ENCODE data around the gene GIPC2. TPM values are rescaled to one million over a fixed set of nuclear protein-coding genes. Genes with fewer than 3 reads are reported as not detected.

The GIPC2 gene
- polyA plus RNA-seq, 1 donor (not counting 4 experiments of a cell fraction or from before 2014, with no cell fraction given), result 0.28 TPM

DNA sequence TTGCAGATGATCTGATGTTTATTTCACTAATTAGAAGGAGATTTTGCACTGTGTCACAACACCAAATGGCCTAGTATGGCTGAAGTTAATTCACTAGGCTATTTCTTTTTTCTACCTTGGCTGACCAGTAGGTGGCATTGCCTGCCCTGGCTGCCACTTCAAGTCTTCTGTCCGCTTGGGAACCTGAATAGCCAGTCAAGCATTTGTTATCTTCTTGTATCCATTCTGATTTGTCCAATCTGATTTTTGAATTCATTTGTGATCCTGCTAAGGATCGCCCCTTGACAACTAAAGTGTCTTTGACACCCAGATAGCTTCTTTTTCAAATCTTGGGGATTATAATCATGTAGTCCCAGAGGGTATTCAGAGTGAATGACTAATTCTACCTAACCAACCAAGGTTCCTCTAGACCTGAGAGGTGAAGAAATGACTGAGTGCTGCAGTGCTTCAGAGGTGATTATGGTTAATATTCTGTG, 99.4 kb downstream of the GIPC2 start:
- Histone ChIP-seq H3K4me2 (ENCODE audit: control insufficient read depth, extremely low read depth, insufficient read depth, low read depth, low read length) (no peak overlapping the region), H3K4me3 (ENCODE audit: control insufficient read depth in 2 of 3, extremely low read depth in 1 of 3, insufficient read depth in 2 of 3, low read depth in 1 of 3, low read length in 3 of 3) (no peak overlapping the region), H3K9me1 (ENCODE audit: control insufficient read depth, extremely low read depth, insufficient read depth, low read length) (no peaks in the 10 kb centered on the region), H3K36me3 (ENCODE audit: control insufficient read depth in 2 of 2, extremely low read depth in 1 of 2, insufficient read depth in 2 of 2, low read length in 2 of 2) (no peaks in the 10 kb centered on the region), H3K4me1 (ENCODE audit: control insufficient read depth, extremely low read depth, insufficient read depth, low read length) (no peaks in the 10 kb centered on the region), H3K9me3 (ENCODE audit: control insufficient read depth, low read depth, low read length) (no peaks in the 10 kb centered on the region), H2AFZ (ENCODE audit: control insufficient read depth, low read length) (no peak overlapping the region), H3K79me2 (ENCODE audit: control insufficient read depth, insufficient read depth, low read length) (no peaks in the 10 kb centered on the region), H4K20me1 (ENCODE audit: control insufficient read depth, extremely low read depth, insufficient read depth, low read length) (no peaks in the 10 kb centered on the region), H3K9ac (ENCODE audit: control insufficient read depth, extremely low read depth, insufficient read depth, low read length) (no peak overlapping the region), H3K27me3 (ENCODE audit: control insufficient read depth, extremely low read depth, insufficient read depth, low read length) (no peaks in the 10 kb centered on the region), H3K27ac (ENCODE audit: control insufficient read depth, insufficient read depth, low read length) (no peak overlapping the region)
- DNase-seq (ENCODE audit: low read depth, low spot score) (no peak), FAIRE-seq (peak; percentile 81)
- dilution Hi-C loops (cut with MboI; ENCODE audit: extremely low pct_ligation_motif_present, low sequenced_read_pairs), result no loop called here
- TF ChIP-seq EZH2 (IDR thresholded peaks at IDR 0.05; ENCODE audit: low read length), result no peak
- TF ChIP-seq, protein P1, sequence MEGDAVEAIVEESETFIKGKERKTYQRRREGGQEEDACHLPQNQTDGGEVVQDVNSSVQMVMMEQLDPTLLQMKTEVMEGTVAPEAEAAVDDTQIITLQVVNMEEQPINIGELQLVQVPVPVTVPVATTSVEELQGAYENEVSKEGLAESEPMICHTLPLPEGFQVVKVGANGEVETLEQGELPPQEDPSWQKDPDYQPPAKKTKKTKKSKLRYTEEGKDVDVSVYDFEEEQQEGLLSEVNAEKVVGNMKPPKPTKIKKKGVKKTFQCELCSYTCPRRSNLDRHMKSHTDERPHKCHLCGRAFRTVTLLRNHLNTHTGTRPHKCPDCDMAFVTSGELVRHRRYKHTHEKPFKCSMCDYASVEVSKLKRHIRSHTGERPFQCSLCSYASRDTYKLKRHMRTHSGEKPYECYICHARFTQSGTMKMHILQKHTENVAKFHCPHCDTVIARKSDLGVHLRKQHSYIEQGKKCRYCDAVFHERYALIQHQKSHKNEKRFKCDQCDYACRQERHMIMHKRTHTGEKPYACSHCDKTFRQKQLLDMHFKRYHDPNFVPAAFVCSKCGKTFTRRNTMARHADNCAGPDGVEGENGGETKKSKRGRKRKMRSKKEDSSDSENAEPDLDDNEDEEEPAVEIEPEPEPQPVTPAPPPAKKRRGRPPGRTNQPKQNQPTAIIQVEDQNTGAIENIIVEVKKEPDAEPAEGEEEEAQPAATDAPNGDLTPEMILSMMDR (optimal IDR thresholded peaks at IDR 0.05 in 1 of 3, IDR thresholded peaks at IDR 0.05 in 1 of 3, conservative IDR thresholded peaks at IDR 0.05 in 1 of 3; ENCODE audit: extremely low read depth in 1 of 3, insufficient read depth in 2 of 3, low read length in 3 of 3), result peak; percentile 79 to 86 (median 85)

DNA sequence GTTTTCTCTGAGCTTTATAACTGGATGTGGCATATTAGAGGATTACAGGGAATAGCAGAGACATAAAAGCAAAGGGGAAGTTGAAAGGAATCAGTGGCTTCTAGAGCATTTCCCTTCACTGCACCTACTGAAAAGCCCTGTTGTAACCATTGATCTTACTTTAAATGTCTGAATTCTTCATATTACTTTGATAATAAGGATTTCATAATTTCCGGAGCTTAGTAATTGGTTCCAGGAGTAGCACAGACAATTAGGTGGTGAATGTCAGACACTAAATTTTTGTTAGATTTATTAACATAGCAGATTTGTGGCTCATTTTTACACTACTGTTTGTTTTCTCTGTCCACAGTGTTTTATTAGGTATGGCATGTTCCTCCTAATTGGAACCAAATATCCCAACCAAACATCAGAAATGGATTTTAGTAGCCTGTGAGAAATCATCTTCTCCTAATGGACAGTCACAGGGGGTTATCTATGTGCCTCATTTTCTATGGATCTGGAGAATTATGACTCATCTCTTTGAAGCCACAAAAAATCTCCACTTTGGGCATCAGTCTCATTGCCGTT, 100.5 kb downstream of the GIPC2 start:
- dilution Hi-C loops (cut with MboI; ENCODE audit: extremely low pct_ligation_motif_present, low sequenced_read_pairs), result no loop called here
- Histone ChIP-seq H4K20me1 (ENCODE audit: control insufficient read depth, extremely low read depth, insufficient read depth, low read length) (no peaks in the 10 kb centered on the region), H3K9me1 (ENCODE audit: control insufficient read depth, extremely low read depth, insufficient read depth, low read length) (no peaks in the 10 kb centered on the region), H3K27me3 (ENCODE audit: control insufficient read depth, extremely low read depth, insufficient read depth, low read length) (no peaks in the 10 kb centered on the region), H3K4me3 (ENCODE audit: control insufficient read depth in 2 of 3, extremely low read depth in 1 of 3, insufficient read depth in 2 of 3, low read depth in 1 of 3, low read length in 3 of 3) (no peak overlapping the region), H3K36me3 (ENCODE audit: control insufficient read depth in 2 of 2, extremely low read depth in 1 of 2, insufficient read depth in 2 of 2, low read length in 2 of 2) (no peaks in the 10 kb centered on the region), H3K4me1 (ENCODE audit: control insufficient read depth, extremely low read depth, insufficient read depth, low read length) (no peaks in the 10 kb centered on the region), H2AFZ (ENCODE audit: control insufficient read depth, low read length) (no peak overlapping the region), H3K4me2 (ENCODE audit: control insufficient read depth, extremely low read depth, insufficient read depth, low read depth, low read length) (no peak overlapping the region), H3K79me2 (ENCODE audit: control insufficient read depth, insufficient read depth, low read length) (no peaks in the 10 kb centered on the region), H3K27ac (ENCODE audit: control insufficient read depth, insufficient read depth, low read length) (no peak overlapping the region), H3K9me3 (ENCODE audit: control insufficient read depth, low read depth, low read length) (no peaks in the 10 kb centered on the region), H3K9ac (ENCODE audit: control insufficient read depth, extremely low read depth, insufficient read depth, low read length) (no peak overlapping the region)
- FAIRE-seq, result no peak
- no peak for DNase-seq (ENCODE audit: low read depth, low spot score)
- TF ChIP-seq, protein P1 (optimal IDR thresholded peaks at IDR 0.05 in 1 of 3, IDR thresholded peaks at IDR 0.05 in 1 of 3, conservative IDR thresholded peaks at IDR 0.05 in 1 of 3; ENCODE audit: extremely low read depth in 1 of 3, insufficient read depth in 2 of 3, low read length in 3 of 3), result no peak

Data from keratinocyte (primary cell).